K562 (cell line): ENCODE measurements around the gene TMEM108. TPM values are rescaled to one million over a fixed set of nuclear protein-coding genes. Genes with fewer than 3 reads are reported as not detected.

Source experiments
- MEIS2 ChIP-seq: fragments of 450-650 bp; IDR thresholded peaks from 2 replicates; pipeline ENCODE4 v1.6.1; 2014; ENCODE audit warnings: mild to moderate bottlenecking; ENCODE audit not compliant: partially characterized antibody
- RFX1 ChIP-seq: fragments of 450-650 bp; IDR thresholded peaks from 2 replicates; pipeline ENCODE4 v1.6.1; 2016; ENCODE audit warnings: mild to moderate bottlenecking, moderate library complexity
- SAFB ChIP-seq: fragments of 200-400 bp; formaldehyde crosslinking; IDR thresholded peaks from 2 replicates; pipeline ENCODE4 v1.6.1; 2017; ENCODE audit warnings: low read depth, low read length, borderline replicate concordance
- SPI1 ChIP-seq: IDR thresholded peaks from 2 replicates; pipeline ENCODE4 v1.6.1; 2011; ENCODE audit warnings: low read depth, low read length, control low read depth, borderline replicate concordance
- polyA plus RNA-seq, 8 experiments: library from polyadenylated mRNA; depleted of rRNA in 4 of 8; stranded (reverse) in 5 of 8; unstranded in 3 of 8; fragments of >200 nt; fragmentation: Nextera tagmentation in 2 of 8; fragmentation: Illumina TruSeq in 1 of 8; extraction: Ambion mirVana in 2 of 8; extraction: Trizol in 1 of 8; gene quantifications; 2 replicates each; pipeline versions ENCODE4 v1.2.1 to v1.2.3, GENCODE V29; 2011 to 2014; ENCODE audit warnings: inconsistent platforms in 1 of 8, missing spikeins in 1 of 8
- total RNA-seq, 7 experiments: library from RNA; depleted of rRNA in 6 of 7; stranded (reverse); fragments of >200 nt in 6 of 7; fragmentation: Illumina TruSeq in 2 of 7; extraction: Trizol in 2 of 7; gene quantifications; 2 replicates each; pipeline versions ENCODE4 v1.2.1 to v1.2.3, GENCODE V29; 2011 to 2021; ENCODE audit warnings: low replicate concordance in 1 of 7
- TF ChIP-seq, protein P1 (sequence below): sonication (generic); IDR thresholded peaks from 2 replicates; pipeline ENCODE4 v1.6.1; 2016
- TF ChIP-seq, protein P2 (sequence below), 2 experiments: IDR thresholded peaks in 1 of 2; conservative IDR thresholded peaks in 1 of 2; 2 replicates each; pipeline ENCODE4 v1.6.1; 2016; ENCODE audit warnings: low read depth in 2 of 2, mild to moderate bottlenecking in 1 of 2, missing compliant biosample characterization in 1 of 2, missing genetic modification characterization in 1 of 2, moderate library complexity in 1 of 2

Gene TMEM108
- total and polyA plus RNA-seq, 9 of the 15 experiments (the other 6 are each of a cell fraction or from before 2014, with no cell fraction given) = 0.65 to 11.1 (median 3.4) TPM

DNA sequence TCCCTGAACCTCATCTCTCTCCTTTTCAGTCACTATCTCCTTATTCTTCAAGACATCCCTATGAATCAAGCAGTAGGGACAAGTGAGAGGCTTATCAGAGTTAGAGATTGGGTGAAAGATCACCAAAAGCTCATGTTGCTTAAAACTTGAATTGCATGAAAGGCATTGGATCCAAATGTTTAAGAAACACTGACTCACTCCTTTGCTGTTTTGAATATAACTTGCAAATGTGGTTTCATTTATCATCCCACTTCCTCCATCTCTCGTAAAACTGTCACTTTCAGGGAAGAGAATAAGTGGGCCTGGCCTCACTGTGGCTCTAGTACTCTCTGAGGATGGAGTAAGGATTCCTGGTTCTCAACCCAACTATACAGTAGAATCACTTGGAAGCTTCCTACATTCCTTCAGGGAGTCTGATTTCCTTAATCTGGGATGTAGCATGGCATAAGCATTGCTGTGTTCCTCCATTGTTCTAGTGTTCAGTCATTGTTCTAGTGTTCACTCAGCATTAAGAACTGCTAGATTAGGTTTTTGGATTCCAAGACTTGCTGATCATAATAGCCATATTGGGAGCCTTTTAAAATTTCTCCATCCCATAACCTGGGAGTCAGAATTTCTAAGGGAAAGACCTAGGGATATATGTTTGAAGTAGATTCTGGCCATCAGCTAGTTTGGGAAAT is 171.8 kb downstream of the TMEM108 start (continued):
- TF ChIP-seq, protein P1, sequence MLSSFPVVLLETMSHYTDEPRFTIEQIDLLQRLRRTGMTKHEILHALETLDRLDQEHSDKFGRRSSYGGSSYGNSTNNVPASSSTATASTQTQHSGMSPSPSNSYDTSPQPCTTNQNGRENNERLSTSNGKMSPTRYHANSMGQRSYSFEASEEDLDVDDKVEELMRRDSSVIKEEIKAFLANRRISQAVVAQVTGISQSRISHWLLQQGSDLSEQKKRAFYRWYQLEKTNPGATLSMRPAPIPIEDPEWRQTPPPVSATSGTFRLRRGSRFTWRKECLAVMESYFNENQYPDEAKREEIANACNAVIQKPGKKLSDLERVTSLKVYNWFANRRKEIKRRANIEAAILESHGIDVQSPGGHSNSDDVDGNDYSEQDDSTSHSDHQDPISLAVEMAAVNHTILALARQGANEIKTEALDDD = 0 out of 2 replicates have a peak, but pooled peaks have one; percentile 16
- no peak for TF ChIP-seq RFX1
- TF ChIP-seq, protein P2, sequence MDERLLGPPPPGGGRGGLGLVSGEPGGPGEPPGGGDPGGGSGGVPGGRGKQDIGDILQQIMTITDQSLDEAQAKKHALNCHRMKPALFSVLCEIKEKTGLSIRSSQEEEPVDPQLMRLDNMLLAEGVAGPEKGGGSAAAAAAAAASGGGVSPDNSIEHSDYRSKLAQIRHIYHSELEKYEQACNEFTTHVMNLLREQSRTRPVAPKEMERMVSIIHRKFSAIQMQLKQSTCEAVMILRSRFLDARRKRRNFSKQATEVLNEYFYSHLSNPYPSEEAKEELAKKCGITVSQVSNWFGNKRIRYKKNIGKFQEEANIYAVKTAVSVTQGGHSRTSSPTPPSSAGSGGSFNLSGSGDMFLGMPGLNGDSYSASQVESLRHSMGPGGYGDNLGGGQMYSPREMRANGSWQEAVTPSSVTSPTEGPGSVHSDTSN (CRISPR knock-in tag; IDR thresholded peaks at IDR 0.05; ENCODE audit: low read depth) = no peak
- TF ChIP-seq, protein P2 (tag; conservative IDR thresholded peaks at IDR 0.05; ENCODE audit: low read depth) = peak; percentile 21; the same call in 1 of the 2 replicates
- TF ChIP-seq MEIS2 = peak; percentile 74
- 0 out of 2 replicates have a peak, but pooled peaks have one; percentile 30 for TF ChIP-seq SPI1
- TF ChIP-seq SAFB = no peak
